Myometrial cell (primary cell): ENCODE results near the gene CEL. TPM values are rescaled to one million over a fixed set of nuclear protein-coding genes. Genes with fewer than 3 reads are reported as not detected.

Experiments
- total RNA-seq: library from RNA; depleted of rRNA; stranded (reverse); fragments of >200 nt; gene quantifications from 2 replicates; pipeline ENCODE4 v1.2.3, GENCODE V29; 2015

The CEL gene
- under 0.01 TPM in 2 replicates for total RNA-seq

DNA sequence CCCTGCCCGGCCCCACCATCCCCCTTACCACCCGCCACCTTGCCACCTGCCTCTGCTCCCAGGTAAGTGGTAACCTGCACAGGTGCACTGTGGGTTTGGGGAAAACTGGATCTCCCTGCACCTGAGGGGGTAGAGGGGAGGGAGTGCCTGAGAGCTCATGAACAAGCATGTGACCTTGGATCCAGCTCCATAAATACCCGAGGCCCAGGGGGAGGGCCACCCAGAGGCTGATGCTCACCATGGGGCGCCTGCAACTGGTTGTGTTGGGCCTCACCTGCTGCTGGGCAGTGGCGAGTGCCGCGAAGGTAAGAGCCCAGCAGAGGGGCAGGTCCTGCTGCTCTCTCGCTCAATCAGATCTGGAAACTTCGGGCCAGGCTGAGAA is at the start of gene CEL:
TSS of gene CEL (plus strand) at position 218 of the 382 bp plus-strand sequence. CDS start at position 240, 22 bp downstream.

DNA sequence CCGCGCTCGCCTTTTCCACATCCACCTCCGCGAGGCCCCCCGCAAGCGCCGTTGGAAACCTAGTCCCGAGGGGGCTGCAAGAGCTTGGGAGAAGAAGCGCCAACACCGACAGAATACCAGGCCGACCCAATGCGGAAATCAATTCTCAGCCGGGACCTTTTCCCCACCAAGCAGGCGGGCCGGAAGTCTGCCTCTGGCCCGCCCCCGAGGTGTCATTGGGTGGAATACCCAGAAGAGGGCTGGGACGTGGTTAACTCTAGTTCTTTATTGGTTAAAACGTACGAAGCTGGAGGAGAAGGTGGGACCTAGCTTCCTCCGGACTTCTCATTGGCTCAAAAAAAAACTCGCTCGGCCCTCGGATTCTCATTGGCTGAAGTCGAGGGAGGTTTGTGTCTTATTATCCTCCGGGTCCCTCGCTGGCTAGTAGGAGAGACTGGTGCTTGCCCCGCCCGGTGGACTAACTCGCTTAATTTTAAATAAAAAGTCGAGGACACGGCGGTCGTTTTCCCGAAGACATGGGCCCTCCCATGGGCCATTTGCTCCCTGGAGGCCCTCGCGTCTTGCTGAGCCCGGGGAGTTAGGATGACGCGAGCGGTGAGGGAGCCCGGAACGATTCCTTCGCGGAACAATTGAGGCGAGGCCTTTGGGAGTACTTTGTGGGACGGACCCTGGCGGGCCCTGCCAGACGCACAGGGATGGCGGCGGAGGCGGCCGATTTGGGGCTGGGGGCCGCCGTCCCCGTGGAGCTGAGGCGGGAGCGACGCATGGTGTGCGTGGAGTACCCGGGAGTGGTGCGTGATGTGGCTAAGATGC is 31.3 kb upstream of the CEL start, which contains the start of gene GTF3C5:
TSS of gene GTF3C5 (plus strand) at position 681 of the 813 bp plus-strand sequence. CDS start at position 696, 15 bp downstream.

Other genes starting within 250 kb of the CEL start
- gene AK8, start 183.7 kb upstream of the CEL start, total RNA-seq = 0.18 TPM in 1 of 2 replicates, not detected in the other
- gene SPACA9, start 183.1 kb upstream of the CEL start, total RNA-seq = 3.2 and 9.2 TPM in 2 replicates
- gene TSC1, start 117.4 kb upstream of the CEL start, total RNA-seq = 20.8 and 22.7 TPM in 2 replicates
- not detected in 2 replicates for gene GFI1B, start 83.3 kb upstream of the CEL start, total RNA-seq
- 41.8 and 54.2 TPM in 2 replicates for gene GTF3C5, start 31.0 kb upstream of the CEL start, total RNA-seq
- 16.1 and 18.4 TPM in 2 replicates for gene RALGDS, start 59.3 kb downstream of the CEL start, total RNA-seq
- 9.5 and 16.7 TPM in 2 replicates for gene GBGT1, start 101.9 kb downstream of the CEL start, total RNA-seq
- not detected in 2 replicates for gene OBP2B, start 147.3 kb downstream of the CEL start, total RNA-seq
- gene ABO, start 213.2 kb downstream of the CEL start, total RNA-seq = not detected in 2 replicates